ENCODE data around the gene LAMA2. TPM values are rescaled to one million over a fixed set of nuclear protein-coding genes. Genes with fewer than 3 reads are reported as not detected.

The LAMA2 gene
- total RNA-seq, 1 experiment from 2014 or later, result 1.3 TPM

DNA sequence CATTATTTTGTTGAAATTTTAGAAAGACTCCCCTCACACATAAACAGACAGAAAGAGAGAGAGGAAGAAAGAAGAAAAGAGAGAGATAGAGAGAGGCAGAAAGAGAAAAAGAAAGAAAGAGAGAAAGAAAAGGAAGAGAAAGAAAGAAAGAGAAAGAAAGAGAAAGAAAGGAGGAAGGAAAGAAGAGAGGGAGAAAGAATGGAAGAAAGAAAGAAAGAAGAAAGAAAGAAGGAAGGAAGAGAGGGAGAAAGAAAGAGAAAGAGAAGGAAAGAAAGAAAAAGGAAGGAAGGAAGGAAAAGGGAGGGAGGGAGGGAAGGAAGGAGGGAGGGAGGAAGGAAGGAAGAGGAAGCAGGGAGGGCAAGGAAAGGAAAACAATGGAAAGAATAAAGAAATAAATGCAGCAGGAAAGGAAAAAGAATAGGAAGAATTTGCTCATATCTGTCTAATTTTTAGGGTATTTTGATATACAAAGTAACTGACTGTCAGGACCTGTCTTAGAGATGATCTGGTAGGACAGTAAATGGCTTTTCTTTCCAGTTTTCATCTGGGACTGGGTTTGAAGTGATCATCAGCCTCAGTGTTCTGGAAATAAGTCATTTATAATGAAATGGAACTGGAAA lies 325.6 kb downstream of the LAMA2 start:
- in situ Hi-C loops (cut with HindIII; ENCODE audit: low pct_unique_long_range_greater_than_20kb, low sequenced_read_pairs), result no loop called here
- no peak for DNase-seq (ENCODE audit: low read depth, low spot score)

- no peak for DNase-seq (ENCODE audit: low read depth, low spot score)
- in situ Hi-C loops (cut with HindIII; ENCODE audit: low pct_unique_long_range_greater_than_20kb, low sequenced_read_pairs), result no loop called here
Measured at GRCh38 chr6:129209355-129209754, 326.4 kb downstream of the LAMA2 start.

GRCh38 chr6:129210684-129211083 lies 327.7 kb downstream of the LAMA2 start:
- in situ Hi-C loops (cut with HindIII; ENCODE audit: low pct_unique_long_range_greater_than_20kb, low sequenced_read_pairs), result no loop called here
- DNase-seq (ENCODE audit: low read depth, low spot score), result no peak

GRCh38 chr6:129211626-129212025 lies 328.7 kb downstream of the LAMA2 start:
- no peak for DNase-seq (ENCODE audit: low read depth, low spot score)
- in situ Hi-C loops (cut with HindIII; ENCODE audit: low pct_unique_long_range_greater_than_20kb, low sequenced_read_pairs), result no loop called here

DNA sequence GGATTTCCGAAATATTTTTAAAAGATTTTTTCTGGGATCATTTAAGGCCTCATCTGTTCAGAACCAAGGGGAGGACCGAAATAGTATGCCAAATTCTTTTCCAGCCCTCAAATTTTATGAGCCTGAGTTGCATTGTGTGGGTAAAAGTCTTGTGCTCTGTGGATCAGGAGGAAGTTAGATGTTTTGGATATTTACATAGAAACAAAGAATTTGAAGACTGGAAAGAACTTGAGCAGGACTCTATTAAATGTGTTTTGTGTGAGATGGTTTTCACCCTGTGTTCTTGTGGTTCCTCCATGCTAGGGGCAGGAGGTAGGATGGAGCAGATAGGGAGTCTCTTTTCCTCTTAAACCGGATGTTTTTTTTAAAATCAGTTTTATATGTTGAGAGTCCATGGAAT lies 329.1 kb downstream of the LAMA2 start:
- in situ Hi-C loops (cut with HindIII; ENCODE audit: low pct_unique_long_range_greater_than_20kb, low sequenced_read_pairs), result no loop called here
- DNase-seq (ENCODE audit: low read depth, low spot score), result no peak

DNA sequence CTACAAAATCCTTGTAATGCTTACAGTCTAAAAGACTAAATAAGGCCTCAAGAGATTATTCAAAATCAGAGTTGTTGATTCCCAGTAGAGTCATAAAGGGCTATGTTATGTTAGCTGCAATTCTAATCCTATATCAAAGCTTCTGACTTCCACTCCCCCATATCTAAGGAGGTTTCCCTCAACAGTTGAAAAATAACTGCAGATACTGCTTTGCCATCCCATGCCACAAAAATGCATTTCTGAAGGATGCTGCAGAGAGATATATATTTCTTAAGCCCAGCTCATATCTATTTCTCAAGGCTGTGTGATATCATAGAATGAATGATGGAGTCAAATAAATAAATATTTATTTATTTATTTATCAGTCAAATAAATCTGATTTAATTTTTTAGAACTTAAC lies 332.3 kb downstream of the LAMA2 start:
- no peak for DNase-seq (ENCODE audit: low read depth, low spot score)
- in situ Hi-C loops (cut with HindIII; ENCODE audit: low pct_unique_long_range_greater_than_20kb, low sequenced_read_pairs), result no loop called here

DNA sequence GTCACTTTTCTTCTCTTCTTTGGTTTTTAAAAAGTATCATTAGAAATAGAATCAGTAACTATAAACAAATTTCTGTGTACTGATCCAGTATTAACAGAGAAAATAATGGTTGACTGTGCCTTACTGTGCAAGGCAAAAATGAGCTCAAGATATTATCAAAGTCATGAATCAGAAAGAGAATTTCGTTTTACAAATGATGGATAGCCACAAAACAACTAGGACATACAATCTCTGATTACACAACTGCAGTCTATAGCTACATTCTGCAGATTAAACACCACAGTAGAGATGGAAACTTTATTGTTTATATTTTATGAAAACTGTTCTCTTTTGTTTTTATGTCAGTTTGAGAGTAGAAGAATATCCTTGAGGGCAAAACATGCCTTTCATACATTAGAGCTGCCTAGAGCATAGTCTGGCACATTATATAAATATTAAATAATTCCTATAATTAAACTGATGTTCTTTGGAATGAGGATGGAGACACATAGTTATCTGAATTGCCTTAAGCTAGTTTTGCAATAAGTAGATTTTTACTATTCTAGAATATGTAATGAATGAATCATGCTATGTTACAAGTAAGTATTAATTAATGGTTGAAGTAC lies 333.1 kb downstream of the LAMA2 start:
- no peak for DNase-seq (ENCODE audit: low read depth, low spot score)
- in situ Hi-C loops (cut with HindIII; ENCODE audit: low pct_unique_long_range_greater_than_20kb, low sequenced_read_pairs), result no loop called here

GRCh38 chr6:129217701-129218100 lies 334.8 kb downstream of the LAMA2 start:
- DNase-seq (ENCODE audit: low read depth, low spot score), result no peak
- in situ Hi-C loops (cut with HindIII; ENCODE audit: low pct_unique_long_range_greater_than_20kb, low sequenced_read_pairs), result no loop called here

DNA sequence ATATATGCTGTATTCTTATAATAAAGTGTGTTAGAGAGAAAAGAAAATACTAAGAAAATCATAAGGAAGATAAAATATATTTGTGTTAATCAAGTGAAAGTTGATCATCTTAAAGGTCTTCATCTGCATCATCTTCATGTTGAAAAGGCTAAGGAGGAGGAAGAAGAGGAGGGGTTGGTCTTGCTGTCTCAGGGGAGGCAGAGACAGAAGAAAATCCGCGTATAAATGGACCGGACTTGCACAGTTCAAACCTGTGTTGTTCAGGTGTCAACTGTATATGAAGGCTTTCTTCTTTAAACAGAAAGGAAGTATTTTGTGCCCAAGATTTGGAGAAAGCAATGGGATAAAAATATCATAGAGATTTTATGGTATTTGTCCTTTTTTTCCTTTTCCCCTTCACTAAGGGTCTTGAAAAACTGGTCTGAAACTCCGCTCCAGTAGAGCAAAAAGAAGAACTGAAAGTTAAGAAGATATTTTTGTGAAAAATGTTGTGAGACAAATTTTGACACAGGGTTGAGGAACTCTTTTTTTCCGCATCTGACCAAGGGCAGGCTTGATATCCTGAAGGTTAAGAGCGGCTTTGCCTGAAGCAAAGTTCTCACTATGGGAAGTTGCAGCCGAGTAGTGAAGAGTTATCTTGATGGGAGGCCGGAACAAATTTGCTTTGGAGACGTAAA lies 350.7 kb downstream of the LAMA2 start:
- no peak for DNase-seq (ENCODE audit: low read depth, low spot score)
- in situ Hi-C loops (cut with HindIII; ENCODE audit: low pct_unique_long_range_greater_than_20kb, low sequenced_read_pairs), result no loop called here

DNA sequence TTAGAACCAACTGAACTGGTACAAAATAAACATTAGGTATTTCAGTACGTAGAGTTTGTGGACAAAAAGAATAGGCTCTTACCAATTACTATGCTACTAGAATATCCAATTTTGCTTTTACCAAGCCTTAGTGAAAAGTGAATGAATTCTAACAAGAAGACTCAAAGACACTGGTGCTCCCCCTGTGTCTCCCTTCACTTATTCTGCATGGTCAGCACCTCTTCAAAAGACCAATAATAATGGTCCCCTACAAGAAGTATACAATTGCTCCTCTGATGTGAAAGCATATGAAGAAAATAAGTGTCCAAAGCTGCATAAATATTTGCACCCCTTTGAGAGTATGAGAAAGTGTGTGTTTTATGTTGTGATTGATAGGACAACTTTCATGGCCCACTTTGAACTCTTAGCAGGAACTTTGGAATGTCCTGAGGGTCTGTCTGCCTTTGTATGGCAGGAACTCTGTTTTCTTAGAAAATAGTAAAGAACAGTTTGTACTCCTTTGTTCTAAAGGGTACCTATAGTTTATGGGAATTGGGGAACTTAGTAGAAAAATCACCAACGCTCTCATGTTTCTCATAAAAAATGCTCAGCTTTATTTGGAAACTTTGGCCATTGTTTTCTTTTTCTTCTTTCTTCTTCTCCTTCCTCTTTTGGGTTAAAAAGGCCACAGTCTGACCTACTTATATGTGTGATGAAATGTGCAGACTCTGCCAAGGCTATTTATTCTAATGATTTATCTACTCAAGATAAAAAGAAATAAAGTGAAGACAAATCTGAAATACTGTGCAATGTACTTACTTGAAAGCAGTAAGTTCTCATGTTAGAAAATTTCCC lies 352.4 kb downstream of the LAMA2 start:
- in situ Hi-C loops (cut with HindIII; ENCODE audit: low pct_unique_long_range_greater_than_20kb, low sequenced_read_pairs), result no loop called here
- DNase-seq (ENCODE audit: low read depth, low spot score), result no peak

- DNase-seq (ENCODE audit: low read depth, low spot score), result no peak
- in situ Hi-C loops (cut with HindIII; ENCODE audit: low pct_unique_long_range_greater_than_20kb, low sequenced_read_pairs), result no loop called here
Measured at GRCh38 chr6:129236001-129236517, 353.1 kb downstream of the LAMA2 start.

- in situ Hi-C loops (cut with HindIII; ENCODE audit: low pct_unique_long_range_greater_than_20kb, low sequenced_read_pairs), result no loop called here
- no peak for DNase-seq (ENCODE audit: low read depth, low spot score)
Measured at GRCh38 chr6:129238991-129239390, 356.1 kb downstream of the LAMA2 start.

- in situ Hi-C loops (cut with HindIII; ENCODE audit: low pct_unique_long_range_greater_than_20kb, low sequenced_read_pairs), result no loop called here
- DNase-seq (ENCODE audit: low read depth, low spot score), result no peak
Measured at GRCh38 chr6:129239825-129240491, 357.0 kb downstream of the LAMA2 start.

DNA sequence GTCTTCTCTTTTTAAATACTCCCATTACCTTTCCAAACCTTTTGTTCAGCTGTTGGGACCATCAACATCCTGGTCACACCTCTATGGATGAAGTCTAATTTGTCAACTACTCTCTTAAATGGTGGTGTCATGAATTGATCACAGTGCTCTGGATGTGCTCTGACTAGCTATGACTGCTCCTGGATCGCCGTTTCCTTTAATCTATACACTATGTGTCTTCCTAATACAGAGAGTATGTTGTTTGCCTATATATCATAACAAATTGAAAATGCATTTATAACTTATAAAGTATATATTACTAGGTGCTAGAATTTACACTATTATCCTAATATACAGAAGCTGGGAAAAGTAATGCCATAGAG lies 357.5 kb downstream of the LAMA2 start:
- in situ Hi-C loops (cut with HindIII; ENCODE audit: low pct_unique_long_range_greater_than_20kb, low sequenced_read_pairs), result no loop called here
- DNase-seq (ENCODE audit: low read depth, low spot score), result no peak

DNA sequence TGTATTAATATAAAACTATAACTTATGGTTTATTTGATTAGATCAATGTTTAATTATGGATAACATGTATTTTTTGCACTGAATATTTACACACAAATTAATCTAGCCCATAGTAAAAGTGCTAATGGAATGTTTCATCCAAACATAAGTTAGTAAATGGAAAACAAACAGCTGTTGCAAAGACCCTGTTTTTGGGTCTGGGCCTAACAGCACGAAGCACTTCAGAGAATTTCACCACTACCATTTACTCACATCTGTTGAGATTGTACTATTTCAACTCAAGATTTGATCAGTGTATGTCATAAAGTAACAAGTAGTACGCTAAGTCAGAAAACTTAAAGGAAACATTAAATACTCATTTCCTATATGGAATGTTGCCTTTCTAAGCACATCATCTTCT lies 359.6 kb downstream of the LAMA2 start:
- in situ Hi-C loops (cut with HindIII; ENCODE audit: low pct_unique_long_range_greater_than_20kb, low sequenced_read_pairs), result no loop called here
- DNase-seq (ENCODE audit: low read depth, low spot score), result no peak

GRCh38 chr6:129243377-129243776 lies 360.4 kb downstream of the LAMA2 start:
- no peak for DNase-seq (ENCODE audit: low read depth, low spot score)
- in situ Hi-C loops (cut with HindIII; ENCODE audit: low pct_unique_long_range_greater_than_20kb, low sequenced_read_pairs), result no loop called here

GRCh38 chr6:129248946-129249345 lies 366.0 kb downstream of the LAMA2 start:
- in situ Hi-C loops (cut with HindIII; ENCODE audit: low pct_unique_long_range_greater_than_20kb, low sequenced_read_pairs), result no loop called here
- no peak for DNase-seq (ENCODE audit: low read depth, low spot score)
